Caco-2 (cell line): ENCODE data around the gene WWOX. TPM values are rescaled to one million over a fixed set of nuclear protein-coding genes. Genes with fewer than 3 reads are reported as not detected.

Experiments used
- BruUV-seq: library from RNA; stranded (reverse); fragments of 400-500 nt; replicated peaks from 2 replicates; lab custom pipeline; 2021; lab: Mats Ljungman, UMichigan
- CTCF ChIA-PET: fragments of 300-600 bp; sonication (Branson Sonifier 250); formaldehyde crosslinking; loops from one replicate; lab custom pipeline; 2022; ENCODE audit warnings: antibody characterized with exemption; lab: Charles Lee
- POLR2A ChIA-PET: fragments of 300-600 bp; sonication (Branson Sonifier 250); formaldehyde crosslinking; loops from one replicate; lab custom pipeline; 2022; ENCODE audit warnings: antibody characterized with exemption; lab: Charles Lee
- DNase-seq, 2 experiments: peaks; one replicate each; pipeline versions ENCODE4 v3.0.0 to v3.0.0-alpha.2; 2020 to 2022
- H3K27me3 ChIP-seq: replicated peaks from 2 replicates; pipeline ENCODE4 v1.6.0; 2011; ENCODE audit warnings: low read length; ENCODE audit not compliant: control insufficient read depth, insufficient read depth
- H3K36me3 ChIP-seq: 2 replicates; pipeline ENCODE4 v1.5.1; 2011; ENCODE audit warnings: low read length; ENCODE audit not compliant: control insufficient read depth, insufficient read depth
- H3K4me1 ChIP-seq: fragments of 250-450 bp; sonication (Bioruptor Pico); 2 replicates; pipeline ENCODE4 v1.5.1; 2020; ENCODE audit warnings: mild to moderate bottlenecking
- H3K4me3 ChIP-seq: 2 replicates; pipeline ENCODE4 v1.5.1; 2011; ENCODE audit warnings: low read depth, mild to moderate bottlenecking, control low read depth, low read length
- H3K9me3 ChIP-seq: fragments of 250-450 bp; sonication (Bioruptor Pico); 2 replicates; pipeline ENCODE4 v1.5.1; 2020; ENCODE audit warnings: mild to moderate bottlenecking, moderate library complexity
- H3K27ac Mint-ChIP-seq: one replicate; pipeline ENCODE4 v1.8.0; 2022; ENCODE audit warnings: mixed read lengths; ENCODE audit not compliant: unreplicated experiment
- H3K27me3 Mint-ChIP-seq: one replicate; pipeline ENCODE4 v1.8.0; 2022; ENCODE audit warnings: mixed read lengths; ENCODE audit not compliant: insufficient read depth, unreplicated experiment
- H3K36me3 Mint-ChIP-seq: one replicate; pipeline ENCODE4 v1.8.0; 2022; ENCODE audit warnings: mild to moderate bottlenecking, mixed read lengths; ENCODE audit not compliant: insufficient read depth, unreplicated experiment
- H3K4me1 Mint-ChIP-seq: one replicate; pipeline ENCODE4 v1.8.0; 2022; ENCODE audit warnings: low read depth, mixed read lengths; ENCODE audit not compliant: unreplicated experiment
- H3K4me3 Mint-ChIP-seq: one replicate; pipeline ENCODE4 v1.8.0; 2022; ENCODE audit warnings: mild to moderate bottlenecking, moderate library complexity, mixed read lengths; ENCODE audit not compliant: unreplicated experiment
- H3K9me3 Mint-ChIP-seq: one replicate; pipeline ENCODE4 v1.8.0; 2022; ENCODE audit warnings: mixed read lengths; ENCODE audit not compliant: unreplicated experiment
- CTCF ChIP-seq, 2 experiments: fragments of 200-600 bp in 1 of 2; IDR thresholded peaks; 1 replicate in 1 of 2; 2 replicates in 1 of 2; pipeline versions ENCODE4 v1.5.1 to v1.8.0; 2011 to 2022; ENCODE audit warnings: antibody characterized with exemption in 1 of 2, control low read depth in 1 of 2, inconsistent platforms in 1 of 2, low read depth in 1 of 2, low read length in 1 of 2, mild to moderate bottlenecking in 1 of 2, moderate library complexity in 1 of 2; ENCODE audit not compliant: insufficient read depth in 1 of 2, severe bottlenecking in 1 of 2, unreplicated experiment in 1 of 2
- intact Hi-C: fragments of 100-400 bp; cut with micrococcal nuclease; formaldehyde crosslinking; loops from one replicate; pipeline ENCODE4 v1.10.0; 2022; ENCODE audit not compliant: unreplicated experiment
- total RNA-seq: library from RNA; stranded (reverse); gene quantifications from 2 replicates; pipeline ENCODE4 v1.2.3, GENCODE V29; 2022

Gene WWOX
- total RNA-seq, 1 experiment from 2014 or later = 45.0 TPM

- intact Hi-C loops = no loop called here
- Mint-ChIP-seq H3K9me3 (no peaks in the 10 kb centered on the region), H3K27me3 (peaks cover 12% of the 10 kb centered on the region), H3K27ac (no peak overlapping the region), H3K4me1 (no peaks in the 10 kb centered on the region), H3K36me3 (no peaks in the 10 kb centered on the region), H3K4me3 (no peak overlapping the region)
- ChIA-PET POLR2A (no interaction called here), CTCF (no interaction called here)
- H3K36me3 ChIP-seq = no peaks in the 10 kb centered on the region
- H3K9me3 ChIP-seq = no peaks in the 10 kb centered on the region
- no peaks in the 10 kb centered on the region for H3K4me1 ChIP-seq
- no peaks in the 10 kb centered on the region for H3K27me3 ChIP-seq
- H3K4me3 ChIP-seq = no peak overlapping the region
- no peak for DNase-seq
- no TSS peak for BruUV-seq
- TF ChIP-seq CTCF (IDR thresholded peaks at IDR 0.05; ENCODE audit: insufficient read depth in 1 of 2, low read depth in 1 of 2, low read length in 1 of 2, severe bottlenecking in 1 of 2, unreplicated experiment in 1 of 2) = no peak
Measured at GRCh38 chr16:79098907-79099306, 999.5 kb downstream of the WWOX start.

GRCh38 chr16:79099716-79100115 is 1000.3 kb downstream of the WWOX start:
- Histone ChIP-seq H3K9me3 (no peaks in the 10 kb centered on the region), H3K4me1 (peaks cover 6% of the 10 kb centered on the region; the same call in 1 of the 2 replicates), H3K27me3 (no peaks in the 10 kb centered on the region), H3K4me3 (no peak overlapping the region), H3K36me3 (no peaks in the 10 kb centered on the region)
- Mint-ChIP-seq H3K27me3 (peaks cover 12% of the 10 kb centered on the region), H3K36me3 (no peaks in the 10 kb centered on the region), H3K4me1 (no peaks in the 10 kb centered on the region), H3K4me3 (no peak overlapping the region), H3K27ac (no peak overlapping the region), H3K9me3 (no peaks in the 10 kb centered on the region)
- intact Hi-C loops = no loop called here
- no peak for DNase-seq
- ChIA-PET CTCF (no interaction called here), POLR2A (no interaction called here)
- no TSS peak for BruUV-seq
- TF ChIP-seq CTCF (IDR thresholded peaks at IDR 0.05; ENCODE audit: insufficient read depth in 1 of 2, low read depth in 1 of 2, low read length in 1 of 2, severe bottlenecking in 1 of 2, unreplicated experiment in 1 of 2) = no peak

- no peak for TF ChIP-seq CTCF (IDR thresholded peaks at IDR 0.05; ENCODE audit: insufficient read depth in 1 of 2, low read depth in 1 of 2, low read length in 1 of 2, severe bottlenecking in 1 of 2, unreplicated experiment in 1 of 2)
- Histone ChIP-seq H3K4me3 (no peak overlapping the region), H3K36me3 (no peaks in the 10 kb centered on the region), H3K9me3 (no peaks in the 10 kb centered on the region), H3K27me3 (no peaks in the 10 kb centered on the region), H3K4me1 (peaks cover 7% of the 10 kb centered on the region; the same call in 1 of the 2 replicates)
- POLR2A ChIA-PET = no interaction called here
- H3K27ac Mint-ChIP-seq = no peak overlapping the region
- intact Hi-C loops = no loop called here
- H3K27me3 Mint-ChIP-seq = peaks cover 12% of the 10 kb centered on the region
- no peak overlapping the region for H3K4me3 Mint-ChIP-seq
- CTCF ChIA-PET = interaction anchor here (0.5 kb wide), 1 partner anchor 54 kb away, joined by 3 read pairs; no protein-coding TSS in a partner anchor
- BruUV-seq = no TSS peak
- H3K4me1 Mint-ChIP-seq = no peaks in the 10 kb centered on the region
- no peaks in the 10 kb centered on the region for H3K36me3 Mint-ChIP-seq
- no peaks in the 10 kb centered on the region for H3K9me3 Mint-ChIP-seq
- DNase-seq = no peak
Measured at GRCh38 chr16:79100447-79100846, 1001.0 kb downstream of the WWOX start.
